H1 (cell line): ENCODE results near the gene CHSY1.

ENCODE experiments used
- BCL11A ChIP-seq, 2 experiments: IDR thresholded peaks; one replicate each; pipeline ENCODE4 v1.6.1; 2011; ENCODE audit warnings: low read depth in 2 of 2, low read length in 2 of 2, mild to moderate bottlenecking in 2 of 2
- CHD7 ChIP-seq: fragments of 300-600 bp; sonication (generic); IDR thresholded peaks from 2 replicates; pipeline ENCODE4 v1.7.1; 2012; ENCODE audit warnings: low read length, moderate library complexity, mild to moderate bottlenecking, inconsistent platforms; ENCODE audit not compliant: insufficient replicate concordance
- CREB1 ChIP-seq: IDR thresholded peaks from 2 replicates; pipeline ENCODE4 v1.6.1; 2012; ENCODE audit warnings: inconsistent platforms
- CTCF ChIP-seq, 3 experiments: IDR thresholded peaks; 1 replicate in 2 of 3; 2 replicates in 1 of 3; pipeline versions ENCODE4 v1.5.1 to v1.6.1; 2011; ENCODE audit warnings: low read length in 3 of 3, mild to moderate bottlenecking in 3 of 3, inconsistent platforms in 2 of 3, low read depth in 1 of 3, moderate library complexity in 1 of 3; ENCODE audit not compliant: insufficient read depth in 1 of 3; ENCODE audit errors: control extremely low read depth in 1 of 3
- EGR1 ChIP-seq: IDR thresholded peaks from 2 replicates; pipeline ENCODE4 v1.6.1; 2011; ENCODE audit warnings: low read depth, low read length, borderline replicate concordance
- EZH2 ChIP-seq: fragments of 200-600 bp; sonication (generic); IDR thresholded peaks from 2 replicates; pipeline ENCODE4 v1.7.1; 2012; ENCODE audit warnings: low read depth, mild to moderate bottlenecking, moderate library complexity, low read length, inconsistent platforms; ENCODE audit not compliant: severe bottlenecking
- KDM1A ChIP-seq: fragments of 200-600, 300-600 bp; sonication (generic); IDR thresholded peaks from 2 replicates; pipeline ENCODE4 v1.7.1; 2016; ENCODE audit warnings: mild to moderate bottlenecking, low read length, borderline replicate concordance
- POLR2AphosphoS5 ChIP-seq: IDR thresholded peaks from 2 replicates; pipeline ENCODE4 v1.6.1; 2011; ENCODE audit warnings: low read depth, low read length
- SP4 ChIP-seq: IDR thresholded peaks from 2 replicates; pipeline ENCODE4 v1.6.1; 2012; ENCODE audit warnings: low read length, inconsistent platforms
- SUZ12 ChIP-seq: fragments of 200-600 bp; sonication (generic); IDR thresholded peaks from 2 replicates; pipeline ENCODE4 v1.6.1; 2012; ENCODE audit warnings: mild to moderate bottlenecking, inconsistent platforms, low read length, moderate library complexity, mixed read lengths
- TAF1 ChIP-seq: IDR thresholded peaks from 2 replicates; pipeline ENCODE4 v1.6.1; 2011; ENCODE audit warnings: mild to moderate bottlenecking, low read depth, low read length
- TEAD4 ChIP-seq: IDR thresholded peaks from 2 replicates; pipeline ENCODE4 v1.6.1; 2012; ENCODE audit warnings: low read depth, low read length, inconsistent platforms, mixed read lengths
- USF2 ChIP-seq: IDR thresholded peaks from 2 replicates; pipeline ENCODE4 v1.6.1; 2011; ENCODE audit warnings: low read length, improper control_type of control experiment
- YY1 ChIP-seq: IDR thresholded peaks from 2 replicates; pipeline ENCODE4 v1.6.1; 2011; ENCODE audit warnings: low read depth, mild to moderate bottlenecking, low read length

- TF ChIP-seq CREB1 (no peak), CTCF (IDR thresholded peaks at IDR 0.05; ENCODE audit: control extremely low read depth in 1 of 3, insufficient read depth in 1 of 3, low read depth in 1 of 3, low read length in 3 of 3) (no peak), POLR2AphosphoS5 (no peak), BCL11A (IDR thresholded peaks at IDR 0.05; ENCODE audit: low read depth in 2 of 2, low read length in 2 of 2) (no peak), CHD7 (no peak), SP4 (no peak), KDM1A (no peak), SUZ12 (no peak), TAF1 (no peak), EZH2 (no peak), TEAD4 (no peak), EGR1 (no peak), YY1 (no peak), USF2 (no peak)
Measured at GRCh38 chr15:101252836-101253235, 988 bp upstream of the CHSY1 start.
